HL-60 (cell line): ENCODE data around the gene CAMTA1.

Source experiments
- GABPA ChIP-seq: IDR thresholded peaks from 2 replicates; pipeline ENCODE4 v1.6.1; 2012; ENCODE audit warnings: low read depth
- POLR2AphosphoS5 ChIP-seq: IDR thresholded peaks from 2 replicates; pipeline ENCODE4 v1.6.1; 2012; ENCODE audit warnings: low read depth
- REST ChIP-seq: IDR thresholded peaks from 2 replicates; pipeline ENCODE4 v1.6.1; 2012; ENCODE audit warnings: low read depth; ENCODE audit not compliant: insufficient replicate concordance
- TF ChIP-seq, protein P1 (sequence below): IDR thresholded peaks from one replicate; pipeline ENCODE4 v1.5.1; 2011; ENCODE audit warnings: low read length, control low read depth, inconsistent platforms; ENCODE audit not compliant: insufficient read depth

GRCh38 chr1:6882414-6882813, 97.2 kb downstream of the CAMTA1 start:
- TF ChIP-seq, protein P1, sequence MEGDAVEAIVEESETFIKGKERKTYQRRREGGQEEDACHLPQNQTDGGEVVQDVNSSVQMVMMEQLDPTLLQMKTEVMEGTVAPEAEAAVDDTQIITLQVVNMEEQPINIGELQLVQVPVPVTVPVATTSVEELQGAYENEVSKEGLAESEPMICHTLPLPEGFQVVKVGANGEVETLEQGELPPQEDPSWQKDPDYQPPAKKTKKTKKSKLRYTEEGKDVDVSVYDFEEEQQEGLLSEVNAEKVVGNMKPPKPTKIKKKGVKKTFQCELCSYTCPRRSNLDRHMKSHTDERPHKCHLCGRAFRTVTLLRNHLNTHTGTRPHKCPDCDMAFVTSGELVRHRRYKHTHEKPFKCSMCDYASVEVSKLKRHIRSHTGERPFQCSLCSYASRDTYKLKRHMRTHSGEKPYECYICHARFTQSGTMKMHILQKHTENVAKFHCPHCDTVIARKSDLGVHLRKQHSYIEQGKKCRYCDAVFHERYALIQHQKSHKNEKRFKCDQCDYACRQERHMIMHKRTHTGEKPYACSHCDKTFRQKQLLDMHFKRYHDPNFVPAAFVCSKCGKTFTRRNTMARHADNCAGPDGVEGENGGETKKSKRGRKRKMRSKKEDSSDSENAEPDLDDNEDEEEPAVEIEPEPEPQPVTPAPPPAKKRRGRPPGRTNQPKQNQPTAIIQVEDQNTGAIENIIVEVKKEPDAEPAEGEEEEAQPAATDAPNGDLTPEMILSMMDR, result no peak
- no peak for TF ChIP-seq GABPA
- TF ChIP-seq REST, result no peak
- TF ChIP-seq POLR2AphosphoS5, result no peak
